A549 (cell line): Measurements from ENCODE around the gene DERL2.
A peak's percentile ranks its signal among the peaks of the same experiment; 100 is the strongest.
"Not testable (repeated sequence)": the region's sequence is repeated elsewhere in the genome, so short reads cannot be mapped to it uniquely, and the experiment has no call there.

ENCODE experiments used
- CTCF ChIP-seq: fragments of >200 bp; sonication (Bioruptor Twin); formaldehyde crosslinking; IDR thresholded peaks from 3 replicates; pipeline ENCODE4 v1.5.1; 2016
- EP300 ChIP-seq, 2 experiments: fragments of >200 bp; sonication (Bioruptor Twin); formaldehyde crosslinking; IDR thresholded peaks; 2 replicates in 1 of 2; 3 replicates in 1 of 2; pipeline ENCODE4 v1.6.1; 2016 to 2017
- ESRRA ChIP-seq: fragments of 150-350 bp; IDR thresholded peaks from 2 replicates; pipeline ENCODE4 v1.6.1; 2014; ENCODE audit warnings: mild to moderate bottlenecking, low read length, borderline replicate concordance
- FOSL2 ChIP-seq, 2 experiments: fragments of 450-650 bp in 1 of 2; fragments of >200 bp in 1 of 2; sonication (Bioruptor Twin) in 1 of 2; formaldehyde crosslinking; IDR thresholded peaks; 2 replicates each; pipeline versions ENCODE4 v1.5.0 to v1.6.1; 2016 to 2020; ENCODE audit warnings: mild to moderate bottlenecking in 1 of 2, moderate library complexity in 1 of 2
- HDAC2 ChIP-seq: fragments of 200-600 bp; sonication (generic); IDR thresholded peaks from 2 replicates; pipeline ENCODE4 v1.6.1; 2016
- HES2 ChIP-seq: fragments of >200 bp; sonication (Bioruptor Twin); formaldehyde crosslinking; IDR thresholded peaks from 2 replicates; pipeline ENCODE4 v1.6.1; 2016
- JUN ChIP-seq, 2 experiments: fragments of >200 bp; sonication (Bioruptor Twin); formaldehyde crosslinking; IDR thresholded peaks; 2 replicates in 1 of 2; 3 replicates in 1 of 2; pipeline ENCODE4 v1.6.1; 2016 to 2017
- MAFK ChIP-seq: fragments of 450-650 bp; IDR thresholded peaks from 2 replicates; pipeline ENCODE4 v1.6.1; 2014; ENCODE audit not compliant: partially characterized antibody
- MAX ChIP-seq: IDR thresholded peaks from 2 replicates; pipeline ENCODE4 v1.6.1; 2012
- POLR2A ChIP-seq: IDR thresholded peaks from 2 replicates; pipeline ENCODE4 v1.6.1; 2012; ENCODE audit warnings: mild to moderate bottlenecking, low read length
- RAD21 ChIP-seq, 2 experiments: fragments of >200 bp in 1 of 2; sonication (Bioruptor Twin) in 1 of 2; formaldehyde crosslinking in 1 of 2; IDR thresholded peaks in 1 of 2; conservative IDR thresholded peaks in 1 of 2; 2 replicates in 1 of 2; 3 replicates in 1 of 2; pipeline ENCODE4 v1.6.1; 2012 to 2018; ENCODE audit warnings: inconsistent platforms in 1 of 2
- RFX5 ChIP-seq: fragments of 450-650 bp; IDR thresholded peaks from 2 replicates; pipeline ENCODE4 v1.7.1; 2014; ENCODE audit warnings: antibody characterized with exemption, mild to moderate bottlenecking, moderate library complexity
- RNF2 ChIP-seq: fragments of 200-600 bp; sonication (generic); IDR thresholded peaks from 2 replicates; pipeline ENCODE4 v1.6.1; 2016; ENCODE audit warnings: low read depth, mild to moderate bottlenecking, antibody characterized with exemption, moderate library complexity, borderline replicate concordance
- SMC3 ChIP-seq: fragments of >200 bp; sonication (Bioruptor Twin); formaldehyde crosslinking; IDR thresholded peaks from 3 replicates; pipeline ENCODE4 v1.6.1; 2018; ENCODE audit warnings: inconsistent platforms

GRCh38 chr17:5431234-5431633 is 54.7 kb downstream of the DERL2 start:
- TF ChIP-seq CTCF = 0 out of 3 replicates have a peak, but pooled peaks have one; percentile 15
- not testable (repeated sequence) for TF ChIP-seq ESRRA; EP300 (IDR thresholded peaks at IDR 0.05); RAD21 (conservative IDR thresholded peaks at IDR 0.05 in 1 of 2, IDR thresholded peaks at IDR 0.05 in 1 of 2); POLR2A; SMC3; HES2; JUN (IDR thresholded peaks at IDR 0.05); HDAC2; MAX; RFX5; RNF2; MAFK; FOSL2 (IDR thresholded peaks at IDR 0.05); FOSL2 (CRISPR knock-in tag; IDR thresholded peaks at IDR 0.05)
